IgD-negative memory B cell (primary cell): ENCODE data around the gene TRAPPC3. TPM values are rescaled to one million over a fixed set of nuclear protein-coding genes. Genes with fewer than 3 reads are reported as not detected.

ENCODE experiments used
- H3K27ac Mint-ChIP-seq, 3 donors: one replicate each; pipeline ENCODE4 v1.8.0; 2020 to 2022; ENCODE audit warnings: mild to moderate bottlenecking in 3 of 3, mixed read lengths in 3 of 3, moderate library complexity in 1 of 3
- H3K27me3 Mint-ChIP-seq: one replicate; pipeline ENCODE4 v1.8.0; 2021; ENCODE audit warnings: mixed read lengths
- H3K36me3 Mint-ChIP-seq: one replicate; pipeline ENCODE4 v1.8.0; 2020; ENCODE audit warnings: mild to moderate bottlenecking, mixed read lengths
- H3K4me1 Mint-ChIP-seq, 3 donors: one replicate each; pipeline ENCODE4 v1.8.0; 2020 to 2022; ENCODE audit warnings: mixed read lengths in 3 of 3, mild to moderate bottlenecking in 1 of 3
- H3K4me3 Mint-ChIP-seq, 4 donors: one replicate each; pipeline ENCODE4 v1.8.0; 2020 to 2022; ENCODE audit warnings: mild to moderate bottlenecking in 4 of 4, mixed read lengths in 4 of 4, moderate library complexity in 3 of 4
- H3K9me3 Mint-ChIP-seq, 3 donors: one replicate each; pipeline ENCODE4 v1.8.0; 2020 to 2021; ENCODE audit warnings: mixed read lengths in 3 of 3, mild to moderate bottlenecking in 1 of 3
- polyA plus RNA-seq: library from polyadenylated mRNA; unstranded; fragments of 300-500 nt; fragmentation: Illumina TruSeq; gene quantifications from one replicate; pipeline ENCODE4 v1.2.3, GENCODE V29; 2021

Gene TRAPPC3
- polyA plus RNA-seq, 1 donor from 2014 or later: 101 TPM

DNA sequence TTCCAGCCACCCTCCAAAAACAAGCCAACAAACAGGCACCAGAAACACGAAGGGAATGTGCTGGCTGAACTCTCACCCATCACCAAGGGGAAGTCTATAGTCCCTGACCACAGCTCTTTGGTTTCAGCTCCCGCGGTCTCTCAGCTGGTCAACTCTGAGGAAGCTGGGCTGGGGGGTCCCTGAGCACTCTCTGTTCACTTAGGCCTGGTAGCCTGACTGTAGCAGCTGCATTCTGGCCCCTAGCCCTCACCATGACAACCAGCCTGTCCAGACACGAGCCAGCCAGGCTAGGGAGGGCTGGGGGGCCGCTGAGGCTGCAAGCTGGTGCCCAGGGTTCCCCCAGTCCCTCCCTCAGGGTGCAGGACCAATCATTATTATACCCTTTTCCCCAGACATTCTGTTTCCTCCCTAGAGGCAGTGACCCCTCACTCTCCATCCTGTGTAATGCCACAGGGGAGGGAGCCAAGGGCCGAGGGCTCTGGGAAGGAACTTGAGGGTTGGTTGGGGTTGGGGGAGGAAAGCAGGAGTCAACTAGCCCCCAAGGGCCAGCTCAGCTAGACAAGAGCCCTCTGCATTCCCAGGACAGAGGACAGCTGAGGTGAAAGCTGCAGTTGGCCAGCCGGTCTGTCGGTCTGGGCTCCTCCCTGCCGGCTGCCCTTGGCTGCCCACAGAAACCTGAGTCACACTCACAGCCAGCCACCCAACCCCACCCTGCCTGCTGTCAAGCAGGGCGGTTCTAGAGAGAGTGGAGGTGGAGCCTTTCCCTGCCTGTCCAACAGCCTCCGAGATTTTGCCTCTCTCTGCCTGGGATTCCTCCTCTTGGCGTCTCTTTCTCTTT lies 1.2 kb upstream of the TRAPPC3 start:
- H3K27ac Mint-ChIP-seq: peak overlapping the region; percentile 94 to 100 (median 100)

GRCh38 chr1:36149973-36150295 lies 648 bp upstream of the TRAPPC3 start:
- Mint-ChIP-seq H3K4me3 (peak overlapping the region; percentile 97 to 100 (median 100)), H3K36me3 (peaks cover 1% of the 10 kb centered on the region), H3K4me1 (peaks cover 38 to 42% (median 41%) of the 10 kb centered on the region in 3 donors), H3K27me3 (no peaks in the 10 kb centered on the region), H3K27ac (peak overlapping the region; percentile 94 to 100 (median 100)), H3K9me3 (no peaks in the 10 kb centered on the region)

More for the DNA sequence above, 1.2 kb upstream of the TRAPPC3 start:
- Mint-ChIP-seq H3K36me3 (peaks cover 1% of the 10 kb centered on the region), H3K4me1 (peaks cover 38 to 42% (median 41%) of the 10 kb centered on the region in 3 donors), H3K27me3 (no peaks in the 10 kb centered on the region), H3K4me3 (peak overlapping the region; percentile 97 to 100 (median 100)), H3K9me3 (no peaks in the 10 kb centered on the region)

DNA sequence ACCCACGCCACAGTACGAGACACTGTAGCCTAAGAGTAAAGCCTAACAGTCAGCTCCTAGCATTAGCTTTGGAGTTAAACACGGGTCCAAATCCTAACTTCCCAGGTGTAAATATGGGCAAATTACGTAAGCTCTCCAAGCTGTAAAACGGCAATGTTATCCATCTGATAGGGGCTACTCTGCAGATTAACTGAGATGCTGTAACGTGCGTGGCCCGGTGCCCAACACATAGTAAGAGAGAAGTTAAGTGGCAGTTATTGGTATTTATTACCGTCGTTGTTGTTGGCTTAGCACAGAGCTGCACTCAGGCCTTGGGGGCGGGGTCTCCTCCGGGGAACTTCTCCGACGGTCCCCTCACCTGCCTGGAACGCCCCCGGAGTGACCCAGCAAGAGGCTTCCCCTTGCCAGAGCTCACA lies 457 bp downstream of the TRAPPC3 start:
- H3K4me1 Mint-ChIP-seq: peaks cover 36 to 41% (median 36%) of the 10 kb centered on the region in 3 donors
- no peaks in the 10 kb centered on the region for H3K9me3 Mint-ChIP-seq
- no peaks in the 10 kb centered on the region for H3K27me3 Mint-ChIP-seq
- H3K27ac Mint-ChIP-seq: peak overlapping the region; percentile 94 to 100 (median 100)
- H3K4me3 Mint-ChIP-seq: peak overlapping the region; percentile 97 to 100 (median 100)
- peaks cover 1% of the 10 kb centered on the region for H3K36me3 Mint-ChIP-seq

GRCh38 chr1:36144413-36144812 lies 4.9 kb downstream of the TRAPPC3 start:
- no peaks in the 10 kb centered on the region for H3K9me3 Mint-ChIP-seq
- H3K4me3 Mint-ChIP-seq: peak overlapping the region in 1 of 4 donors; percentile 48
- peaks cover 28 to 34% (median 29%) of the 10 kb centered on the region in 3 donors for H3K4me1 Mint-ChIP-seq
- no peak overlapping the region for H3K27ac Mint-ChIP-seq
- H3K36me3 Mint-ChIP-seq: peaks cover 5% of the 10 kb centered on the region
- no peaks in the 10 kb centered on the region for H3K27me3 Mint-ChIP-seq

DNA sequence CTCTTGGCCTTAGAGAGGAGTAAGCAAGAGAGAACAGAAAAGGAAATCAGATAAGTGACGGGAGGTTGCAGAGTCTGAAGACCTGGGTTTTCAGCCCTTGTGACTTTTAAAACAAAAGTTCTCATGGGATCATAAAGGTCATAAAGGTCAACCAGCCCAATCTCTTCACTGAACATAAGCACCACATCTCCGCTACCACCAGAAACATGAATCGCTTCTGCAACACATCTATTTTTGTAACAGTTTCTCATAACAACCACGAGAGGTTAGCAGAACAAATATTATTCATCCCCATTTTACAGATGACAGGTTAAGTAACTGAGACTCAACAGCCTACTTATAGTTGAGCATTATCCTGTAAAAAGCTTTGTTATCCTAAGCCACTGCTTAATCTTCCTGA lies 5.9 kb downstream of the TRAPPC3 start:
- H3K36me3 Mint-ChIP-seq: peaks cover 4% of the 10 kb centered on the region
- peak overlapping the region in 2 of 4 donors; percentile 15 to 53 for H3K4me3 Mint-ChIP-seq
- H3K9me3 Mint-ChIP-seq: no peaks in the 10 kb centered on the region
- H3K4me1 Mint-ChIP-seq: peaks cover 23 to 30% (median 25%) of the 10 kb centered on the region in 3 donors
- peak overlapping the region in 1 of 3 donors; percentile 67 for H3K27ac Mint-ChIP-seq
- no peaks in the 10 kb centered on the region for H3K27me3 Mint-ChIP-seq

- H3K9me3 Mint-ChIP-seq: no peaks in the 10 kb centered on the region
- no peak overlapping the region for H3K4me3 Mint-ChIP-seq
Observed at GRCh38 chr1:36142121-36142520, 7.2 kb downstream of the TRAPPC3 start.

GRCh38 chr1:36139521-36139920 lies 9.8 kb downstream of the TRAPPC3 start:
- H3K27me3 Mint-ChIP-seq: no peaks in the 10 kb centered on the region
- H3K36me3 Mint-ChIP-seq: peaks cover 4% of the 10 kb centered on the region
- no peak overlapping the region for H3K4me3 Mint-ChIP-seq
- peaks cover 15 to 21% (median 18%) of the 10 kb centered on the region in 3 donors for H3K4me1 Mint-ChIP-seq
- no peak overlapping the region for H3K27ac Mint-ChIP-seq
- H3K9me3 Mint-ChIP-seq: no peaks in the 10 kb centered on the region

More at GRCh38 chr1:36142121-36142520, 7.2 kb downstream of the TRAPPC3 start:
- Mint-ChIP-seq H3K27ac (no peak overlapping the region), H3K4me1 (peaks cover 17 to 24% (median 18%) of the 10 kb centered on the region in 3 donors), H3K27me3 (no peaks in the 10 kb centered on the region), H3K36me3 (peaks cover 4% of the 10 kb centered on the region)

DNA sequence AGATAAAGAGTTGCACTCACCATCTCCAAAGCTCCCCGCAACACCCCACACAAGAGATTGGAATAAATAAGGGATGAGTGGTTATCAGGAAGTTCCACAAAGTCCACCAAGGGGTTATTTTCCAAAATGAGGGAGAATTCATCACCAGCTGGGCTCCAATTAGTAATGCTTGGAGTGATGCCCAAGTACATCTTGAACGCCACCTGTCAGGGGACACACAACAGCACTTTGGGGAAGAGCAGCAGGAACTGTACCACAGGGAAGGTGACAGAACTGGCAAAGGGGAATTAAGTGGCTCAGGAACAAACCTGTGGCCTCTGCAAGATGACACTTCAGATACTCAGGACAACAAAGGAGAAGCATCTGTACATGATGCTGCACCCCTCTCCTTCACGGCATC lies 11.5 kb downstream of the TRAPPC3 start:
- peaks cover 8 to 11% (median 9%) of the 10 kb centered on the region in 3 donors for H3K4me1 Mint-ChIP-seq
- H3K27me3 Mint-ChIP-seq: no peaks in the 10 kb centered on the region
- no peaks in the 10 kb centered on the region for H3K36me3 Mint-ChIP-seq
- H3K4me3 Mint-ChIP-seq: no peak overlapping the region
- no peaks in the 10 kb centered on the region for H3K9me3 Mint-ChIP-seq
- H3K27ac Mint-ChIP-seq: no peak overlapping the region

- Mint-ChIP-seq H3K4me3 (no peak overlapping the region), H3K27ac (no peak overlapping the region)
Observed at GRCh38 chr1:36137226-36137625, 12.1 kb downstream of the TRAPPC3 start.

DNA sequence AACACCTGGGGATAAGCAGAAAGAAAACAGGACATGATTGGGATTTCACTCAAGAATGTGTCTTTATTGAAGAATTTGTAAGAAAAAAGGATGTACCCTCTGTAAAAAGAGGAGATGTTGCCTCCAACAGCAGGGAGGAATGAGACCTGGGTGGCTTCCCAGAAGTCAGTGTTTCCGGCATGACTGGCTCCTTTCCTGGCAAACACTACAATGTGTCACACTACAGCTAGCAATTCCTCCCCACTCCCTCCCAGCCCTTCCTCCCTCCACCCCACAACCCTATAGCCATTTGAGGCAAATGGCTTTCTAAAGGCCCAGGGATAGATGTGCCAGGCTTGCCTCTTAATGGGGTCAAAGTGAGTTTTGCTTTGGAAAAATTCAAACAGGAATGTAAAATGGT lies 12.8 kb downstream of the TRAPPC3 start:
- Mint-ChIP-seq H3K4me1 (peaks cover 0 to 6% (median 5%) of the 10 kb centered on the region in 3 donors), H3K27me3 (no peaks in the 10 kb centered on the region)

More at GRCh38 chr1:36137226-36137625, 12.1 kb downstream of the TRAPPC3 start:
- Mint-ChIP-seq H3K27me3 (no peaks in the 10 kb centered on the region), H3K36me3 (no peaks in the 10 kb centered on the region), H3K4me1 (peaks cover 5 to 10% (median 9%) of the 10 kb centered on the region in 3 donors), H3K9me3 (no peaks in the 10 kb centered on the region)

GRCh38 chr1:36135796-36136195 lies 13.5 kb downstream of the TRAPPC3 start:
- Mint-ChIP-seq H3K36me3 (no peaks in the 10 kb centered on the region), H3K27ac (peak overlapping the region in 1 of 3 donors; percentile 47), H3K9me3 (no peaks in the 10 kb centered on the region), H3K27me3 (no peaks in the 10 kb centered on the region), H3K4me3 (peak overlapping the region in 1 of 4 donors; percentile 59), H3K4me1 (peaks cover 0 to 2% (median 0%) of the 10 kb centered on the region in 3 donors)

More for the DNA sequence above, 12.8 kb downstream of the TRAPPC3 start:
- no peaks in the 10 kb centered on the region for H3K36me3 Mint-ChIP-seq
- no peaks in the 10 kb centered on the region for H3K9me3 Mint-ChIP-seq
- H3K4me3 Mint-ChIP-seq: no peak overlapping the region
- peak overlapping the region in 1 of 3 donors; percentile 47 for H3K27ac Mint-ChIP-seq

DNA sequence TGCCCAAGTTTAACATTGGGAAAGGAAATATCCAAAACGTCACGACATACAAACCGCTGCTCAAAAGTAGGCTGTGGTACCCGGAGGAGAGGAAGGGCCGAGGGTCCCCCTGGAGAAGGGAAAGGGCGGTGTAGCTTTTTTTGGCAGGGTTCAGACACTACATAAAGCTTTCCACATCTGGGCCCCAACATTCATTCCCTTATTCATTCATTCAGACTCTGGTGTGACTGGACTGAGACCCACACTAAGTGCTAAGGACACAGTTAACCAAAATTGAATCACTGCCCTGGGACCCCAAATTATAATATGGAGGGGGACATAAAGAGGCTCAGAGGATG lies 14.0 kb downstream of the TRAPPC3 start:
- Mint-ChIP-seq H3K27me3 (no peaks in the 10 kb centered on the region), H3K9me3 (no peaks in the 10 kb centered on the region), H3K36me3 (no peaks in the 10 kb centered on the region), H3K4me3 (peak overlapping the region in 1 of 4 donors; percentile 59), H3K27ac (no peak overlapping the region), H3K4me1 (no peaks in the 10 kb centered on the region)

DNA sequence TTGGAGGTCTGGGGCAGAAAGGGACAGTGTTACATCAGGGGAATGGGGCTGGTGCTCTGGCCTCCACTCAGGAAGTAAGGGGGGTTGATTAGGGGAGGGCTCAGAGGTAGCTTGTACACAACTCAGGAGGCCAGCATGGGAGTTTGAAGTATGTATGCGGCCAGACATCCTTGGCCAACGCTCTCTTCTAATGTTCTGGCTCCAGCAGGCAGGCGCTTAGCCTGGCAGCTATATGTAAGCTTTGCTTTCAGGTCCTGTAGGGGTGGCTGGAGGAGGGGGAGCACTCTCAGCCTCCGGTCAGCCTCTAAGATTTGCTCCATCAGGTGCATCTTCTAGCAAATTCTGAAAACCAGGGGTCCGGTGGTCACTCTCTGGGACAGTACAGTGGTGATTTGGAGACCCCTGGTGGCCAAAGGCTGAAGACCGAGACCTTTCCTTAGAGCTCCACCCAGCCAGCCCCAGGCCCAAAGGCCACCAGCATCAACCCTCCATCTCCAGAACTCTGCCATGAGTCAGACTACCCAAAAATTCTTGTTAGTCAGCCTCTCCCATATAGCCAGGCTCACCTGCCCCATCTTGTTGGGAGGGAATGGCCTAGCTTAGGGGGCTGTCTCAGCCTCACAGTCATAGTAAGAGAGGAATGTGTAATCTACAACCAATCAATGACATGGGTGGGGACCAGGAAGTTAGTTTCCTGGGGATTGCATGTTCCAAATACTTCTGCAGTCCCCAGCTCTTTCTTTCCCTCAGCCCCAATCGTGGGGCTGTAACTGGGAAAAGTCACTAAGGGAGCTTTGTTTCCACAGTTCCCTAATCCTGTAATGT lies 14.6 kb downstream of the TRAPPC3 start:
- Mint-ChIP-seq H3K4me3 (no peak overlapping the region), H3K4me1 (no peaks in the 10 kb centered on the region), H3K27ac (no peak overlapping the region), H3K36me3 (no peaks in the 10 kb centered on the region), H3K9me3 (no peaks in the 10 kb centered on the region), H3K27me3 (no peaks in the 10 kb centered on the region)

- Mint-ChIP-seq H3K4me3 (no peak overlapping the region), H3K4me1 (no peaks in the 10 kb centered on the region)
Observed at GRCh38 chr1:36134031-36134430, 15.3 kb downstream of the TRAPPC3 start.

GRCh38 chr1:36133484-36133883 lies 15.8 kb downstream of the TRAPPC3 start:
- Mint-ChIP-seq H3K27ac (no peak overlapping the region), H3K9me3 (no peaks in the 10 kb centered on the region), H3K27me3 (no peaks in the 10 kb centered on the region), H3K36me3 (no peaks in the 10 kb centered on the region), H3K4me1 (no peaks in the 10 kb centered on the region), H3K4me3 (no peak overlapping the region)

More at GRCh38 chr1:36134031-36134430, 15.3 kb downstream of the TRAPPC3 start:
- Mint-ChIP-seq H3K36me3 (no peaks in the 10 kb centered on the region), H3K27me3 (no peaks in the 10 kb centered on the region), H3K9me3 (no peaks in the 10 kb centered on the region), H3K27ac (no peak overlapping the region)
